ENCODE measurements around the gene VPS13D. TPM values are rescaled to one million over a fixed set of nuclear protein-coding genes. Genes with fewer than 3 reads are reported as not detected.

VPS13D gene
- total and polyA plus RNA-seq, 2 experiments from 2014 or later: 10.7 to 34.9 TPM

GRCh38 chr1:12180903-12181302 is 48.9 kb upstream of the VPS13D start:
- H3K36me3 ChIP-seq (ENCODE audit: insufficient read depth): no peaks in the 10 kb centered on the region
- H3K9me2 ChIP-seq (ENCODE audit: insufficient read depth): no peaks in the 10 kb centered on the region
- H3K27ac Mint-ChIP-seq: no peak overlapping the region
- no peak overlapping the region for H3K4me3 ChIP-seq
- H3K36me3 Mint-ChIP-seq (ENCODE audit: low read depth): peaks cover 11% of the 10 kb centered on the region
- no peak overlapping the region for H3K4me3 Mint-ChIP-seq
- no peaks in the 10 kb centered on the region for H3F3A ChIP-seq (replicated peaks; ENCODE audit: low read depth)
- peaks cover 20% of the 10 kb centered on the region for H3K4me1 Mint-ChIP-seq
- TF ChIP-seq STAT1 (IDR thresholded peaks at IDR 0.05; ENCODE audit: unreplicated experiment): no peak
- no peak for TF ChIP-seq POLR2AphosphoS5 (IDR thresholded peaks at IDR 0.05; ENCODE audit: low read depth)
- TF ChIP-seq REST (IDR thresholded peaks at IDR 0.05; ENCODE audit: unreplicated experiment): no peak
- no peak for TF ChIP-seq ZNF462 (CRISPR knock-in tag; IDR thresholded peaks at IDR 0.05)
- no peak for TF ChIP-seq CTCF (conservative IDR thresholded peaks at IDR 0.05; ENCODE audit: low read depth in 2 of 2)
- no peak for TF ChIP-seq CREB1 (CRISPR knock-in tag; IDR thresholded peaks at IDR 0.05; ENCODE audit: low read depth)
- no peak for TF ChIP-seq ZNF331 (CRISPR knock-in tag; IDR thresholded peaks at IDR 0.05; ENCODE audit: low read depth)
- TF ChIP-seq ETS1 (IDR thresholded peaks at IDR 0.05): no peak
- no peak for TF ChIP-seq NANOG (IDR thresholded peaks at IDR 0.05; ENCODE audit: borderline replicate concordance)
- no peak for TF ChIP-seq JUNB (IDR thresholded peaks at IDR 0.05; ENCODE audit: unreplicated experiment)
- TF ChIP-seq ZNF114 (CRISPR knock-in tag; IDR thresholded peaks at IDR 0.05): no peak
- TF ChIP-seq EZH2 (IDR thresholded peaks at IDR 0.05; ENCODE audit: low read depth, unreplicated experiment): no peak
- no peak for TF ChIP-seq EZH2phosphoT487 (IDR thresholded peaks at IDR 0.05; ENCODE audit: unreplicated experiment)
- H3K27me3 Mint-ChIP-seq (ENCODE audit: insufficient read depth, low read depth, poor library complexity): peaks cover 18% of the 10 kb centered on the region
- no peaks in the 10 kb centered on the region for H3K27me3 ChIP-seq (ENCODE audit: insufficient read depth)
- peaks cover 15% of the 10 kb centered on the region for H3K9me3 Mint-ChIP-seq
- H3K27ac ChIP-seq (ENCODE audit: low read depth): no peak overlapping the region
- no peaks in the 10 kb centered on the region for H4K20me1 ChIP-seq (replicated peaks; ENCODE audit: insufficient read depth)
- peaks cover 15% of the 10 kb centered on the region for H3K4me1 ChIP-seq (ENCODE audit: insufficient read depth)
- no peak for ATAC-seq
- H3K4me2 ChIP-seq: no peak overlapping the region
- no peak for DNase-seq (ENCODE audit: low spot score)
- H3K79me2 ChIP-seq (replicated peaks; ENCODE audit: insufficient read depth): no peaks in the 10 kb centered on the region
- H2AFZ ChIP-seq: no peak overlapping the region

Measured in GM23338 (cell line).